Glomerular endothelial cell (primary cell): ENCODE data around the gene AK1. TPM values are rescaled to one million over a fixed set of nuclear protein-coding genes. Genes with fewer than 3 reads are reported as not detected.

Experiments used
- DNase-seq: peaks from one replicate; pipeline ENCODE4 v3.0.0-alpha.2; 2011; ENCODE audit warnings: low read depth, low spot score; ENCODE audit errors: extremely low read depth
- total RNA-seq: library from RNA; depleted of rRNA; stranded (reverse); fragments of >200 nt; gene quantifications from 2 replicates; pipeline ENCODE4 v1.2.3, GENCODE V29; 2015

The AK1 gene
- total RNA-seq, 1 donor from 2014 or later: 88.4 TPM

- no peak for DNase-seq
Measured at GRCh38 chr9:127869310-127870152, 7.9 kb downstream of the AK1 start.

- no peak for DNase-seq
Measured at GRCh38 chr9:127868278-127868902, 9.1 kb downstream of the AK1 start.

GRCh38 chr9:127867356-127868277, 9.9 kb downstream of the AK1 start:
- no peak for DNase-seq

- no peak for DNase-seq
Measured at GRCh38 chr9:127866535-127866934, 10.9 kb downstream of the AK1 start.

- DNase-seq: no peak
Measured at GRCh38 chr9:127865645-127866464, 11.6 kb downstream of the AK1 start.

GRCh38 chr9:127863191-127863621, 14.3 kb downstream of the AK1 start:
- DNase-seq: no peak

- DNase-seq: no peak
Measured at GRCh38 chr9:127862075-127863011, 15.1 kb downstream of the AK1 start.

DNA sequence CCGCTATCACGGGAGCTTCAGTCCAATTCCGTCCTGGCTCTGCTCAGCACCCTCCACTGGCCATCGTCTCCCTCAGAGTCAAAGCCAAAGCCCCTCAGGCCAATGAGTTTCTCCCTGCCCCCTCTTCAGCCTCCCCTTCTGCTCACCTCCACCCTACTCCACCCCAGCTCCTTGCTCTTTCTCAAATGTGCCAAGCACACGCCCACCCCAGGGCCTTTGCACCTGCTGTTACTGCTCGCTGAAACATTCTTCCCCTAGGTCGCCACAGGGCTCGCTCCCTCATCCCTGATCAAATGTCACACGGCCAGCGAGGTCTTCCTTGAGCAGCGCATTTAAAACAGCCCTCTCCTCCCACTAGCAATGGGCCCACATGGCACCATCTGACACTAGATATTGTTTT, 16.7 kb downstream of the AK1 start:
- no peak for DNase-seq

GRCh38 chr9:127860260-127860659, 17.2 kb downstream of the AK1 start:
- DNase-seq: no peak

DNA sequence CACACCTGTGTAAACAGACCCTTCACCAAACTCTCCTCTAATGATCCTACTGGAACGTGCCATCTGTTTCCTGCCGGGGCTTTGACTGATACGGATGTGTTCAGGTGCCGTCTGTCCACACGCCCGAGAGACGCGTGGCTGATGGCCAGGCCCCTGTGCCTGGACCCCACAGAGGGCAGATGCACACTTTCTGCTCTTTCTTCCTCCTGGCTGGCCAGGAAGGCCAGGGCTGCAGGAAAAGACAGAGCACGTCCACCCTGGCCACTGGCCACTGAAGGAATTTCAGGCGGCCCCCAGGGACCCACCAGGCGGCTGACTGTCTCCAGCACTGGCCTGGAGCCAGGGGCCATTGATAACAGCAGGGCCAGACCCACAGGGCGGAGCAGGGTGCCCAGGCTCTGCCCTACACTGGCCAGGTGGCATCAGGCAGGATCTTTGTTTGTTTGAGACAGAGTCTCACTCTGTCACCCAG, 19.4 kb downstream of the AK1 start:
- DNase-seq: no peak

- no peak for DNase-seq
Measured at GRCh38 chr9:127857278-127857677, 20.2 kb downstream of the AK1 start.

DNA sequence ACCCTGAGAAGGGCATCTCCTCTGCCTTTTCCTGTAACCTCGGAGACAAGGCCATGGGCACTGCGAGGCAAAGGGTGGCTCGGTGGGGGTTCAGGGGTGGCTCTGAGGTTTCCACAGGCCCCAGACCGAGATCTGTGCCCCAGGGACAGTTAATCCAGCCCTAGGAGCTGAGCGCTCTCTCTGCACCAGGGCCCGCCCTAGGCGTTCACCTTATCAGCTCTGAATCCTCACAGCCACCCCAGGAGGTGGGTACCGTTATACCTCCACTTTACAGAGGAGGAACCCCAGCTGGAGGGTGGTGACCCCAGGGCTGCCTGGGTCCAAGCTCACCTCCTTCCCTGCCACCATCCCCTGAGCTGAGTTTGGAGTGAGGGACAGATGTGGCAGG, 20.8 kb downstream of the AK1 start:
- no peak for DNase-seq

- no peak for DNase-seq
Measured at GRCh38 chr9:127856094-127856728, 21.3 kb downstream of the AK1 start.

DNA sequence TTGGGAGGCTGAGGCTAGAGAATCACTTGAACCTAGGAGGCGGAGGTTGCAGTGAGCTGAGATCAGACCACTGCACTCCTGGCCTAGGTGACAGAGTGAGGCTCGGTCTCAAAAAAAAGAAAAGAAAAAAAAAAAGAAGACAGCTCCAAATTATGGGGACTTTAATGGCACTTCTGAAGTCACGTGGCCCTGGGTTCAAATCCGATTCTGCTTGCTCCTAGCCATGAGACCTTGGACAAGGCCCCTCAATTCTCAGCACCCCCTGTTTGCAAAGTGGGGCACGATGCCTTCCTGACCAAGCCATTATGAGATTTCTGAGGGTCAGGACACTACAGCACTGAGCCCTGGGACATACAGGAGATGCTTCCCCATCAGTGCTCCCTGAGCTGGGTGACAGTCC, 22.0 kb downstream of the AK1 start:
- DNase-seq: no peak

DNA sequence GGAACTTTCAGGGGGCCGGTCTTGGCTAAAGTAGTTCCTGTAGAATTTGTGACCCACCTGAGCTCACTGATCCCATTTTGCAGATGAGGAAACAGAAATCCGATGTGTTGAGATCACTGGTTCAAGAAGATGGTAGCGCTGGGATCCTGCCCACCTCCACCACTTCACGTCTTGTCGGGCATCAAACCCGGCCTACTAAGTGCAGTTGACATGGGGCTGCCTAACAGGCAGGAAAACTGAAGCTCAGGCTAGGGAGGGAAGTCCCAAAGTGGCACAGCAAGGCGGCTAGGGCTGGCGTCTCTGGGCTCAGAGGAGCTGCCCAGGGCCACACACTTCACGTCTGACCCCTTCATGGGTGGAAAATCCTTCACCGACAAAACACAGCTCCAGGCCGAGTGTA, 22.5 kb downstream of the AK1 start:
- no peak for DNase-seq

DNA sequence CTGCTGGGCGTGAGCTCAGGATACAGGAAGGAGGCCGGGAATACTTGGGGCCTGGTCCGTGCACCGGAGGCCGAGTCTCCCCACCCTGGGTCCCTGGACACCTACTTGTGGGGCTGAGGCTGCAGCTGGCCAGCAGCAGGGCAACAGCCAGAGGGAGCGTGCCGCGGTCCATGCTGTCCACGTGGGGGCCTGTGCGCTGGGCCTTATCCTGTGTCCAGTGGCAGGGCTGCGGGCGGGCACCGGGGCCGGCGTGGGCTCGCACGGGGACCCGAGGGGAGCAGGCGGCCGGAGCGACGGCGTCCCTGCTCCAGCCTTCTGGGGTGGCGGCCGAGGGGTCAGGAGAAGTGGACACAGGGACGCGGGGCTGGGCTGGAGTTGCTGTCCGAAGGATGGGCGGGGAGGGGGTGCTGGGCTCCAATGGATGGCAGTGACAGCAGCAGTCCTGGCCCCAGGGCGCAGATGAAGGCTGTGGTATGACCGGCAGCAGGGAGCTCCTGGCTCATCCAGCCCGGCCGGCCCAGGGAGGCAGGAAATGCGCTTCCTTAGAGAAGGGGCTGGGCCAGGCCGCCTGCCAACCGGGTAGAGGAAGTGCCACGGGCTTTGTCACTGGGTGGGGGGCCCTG, 23.2 kb downstream of the AK1 start, which contains the start of gene ENG:
TSS of gene ENG (minus strand) at position 475 of the 623 bp plus-strand sequence. CDS start at position 172, 303 bp downstream.
- no peak for DNase-seq

GRCh38 chr9:127853312-127854183, 23.9 kb downstream of the AK1 start:
- no peak for DNase-seq
